HG02852 (cell line): Measurements from ENCODE around the gene ATXN7.

Source experiments
- ATAC-seq: cut with Tn5 transposase; IDR thresholded peaks from one replicate; pipeline ENCODE4 v1.9.1; 2021; ENCODE audit warnings: mild to moderate bottlenecking, moderate library complexity; ENCODE audit not compliant: unreplicated experiment

The ATXN7 gene

DNA sequence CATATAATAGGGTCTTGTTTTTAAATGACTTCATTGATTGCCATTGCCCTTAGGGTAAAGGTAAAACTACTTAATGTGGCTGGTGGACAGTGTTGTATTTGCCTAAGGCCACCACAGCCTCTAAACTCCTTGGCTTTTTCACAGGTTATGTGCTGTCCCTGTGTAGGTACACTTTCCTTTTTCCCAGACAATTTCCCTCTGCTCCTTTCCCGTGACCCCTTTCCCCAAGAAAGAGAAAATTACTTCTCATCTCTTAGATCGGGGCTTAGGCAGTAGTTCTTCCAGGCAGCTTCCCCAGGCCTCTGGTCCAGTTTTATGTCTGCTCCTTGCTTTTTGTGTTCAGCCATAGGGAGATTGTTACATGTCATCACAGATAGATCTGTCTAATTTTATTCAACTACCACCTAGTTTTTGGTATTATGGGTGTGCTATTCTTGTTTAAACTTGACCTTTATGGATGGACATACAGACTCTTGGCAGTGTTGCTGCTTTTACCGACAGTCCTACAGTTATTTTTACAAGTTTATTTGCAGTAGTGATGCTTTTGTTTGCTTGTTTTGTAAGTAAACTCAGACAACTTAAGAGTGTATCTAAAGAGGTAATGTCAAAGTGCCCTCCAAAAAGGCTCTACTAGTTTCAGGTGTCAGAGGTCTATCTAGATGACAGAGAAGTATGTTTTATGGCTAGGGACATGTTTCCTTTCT is 69.0 kb downstream of the ATXN7 start:
- no peak for ATAC-seq

DNA sequence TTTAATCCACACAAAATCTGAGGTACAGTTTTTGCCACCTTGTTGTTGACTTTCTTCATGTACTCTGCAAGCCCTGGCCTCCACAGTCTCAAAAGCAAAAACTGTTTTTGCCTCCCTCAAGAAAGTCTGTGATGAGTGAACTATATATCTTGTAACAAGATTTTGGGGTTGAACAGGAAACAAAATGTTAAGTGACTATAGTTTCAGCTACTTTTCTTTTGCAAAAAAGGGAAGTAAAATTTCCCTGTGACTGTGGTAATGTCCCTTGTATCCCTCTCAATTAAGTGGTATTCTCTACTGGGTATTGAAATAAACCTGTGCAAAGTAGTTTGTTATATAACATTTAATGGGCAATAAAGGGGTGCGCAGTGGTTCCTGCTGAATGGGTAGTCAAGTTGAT is 69.8 kb downstream of the ATXN7 start:
- peak; percentile 74 for ATAC-seq

GRCh38 chr3:63934041-63934866 is 70.6 kb downstream of the ATXN7 start:
- no peak for ATAC-seq

- no peak for ATAC-seq
Observed at GRCh38 chr3:63936925-63937324, 73.3 kb downstream of the ATXN7 start.

DNA sequence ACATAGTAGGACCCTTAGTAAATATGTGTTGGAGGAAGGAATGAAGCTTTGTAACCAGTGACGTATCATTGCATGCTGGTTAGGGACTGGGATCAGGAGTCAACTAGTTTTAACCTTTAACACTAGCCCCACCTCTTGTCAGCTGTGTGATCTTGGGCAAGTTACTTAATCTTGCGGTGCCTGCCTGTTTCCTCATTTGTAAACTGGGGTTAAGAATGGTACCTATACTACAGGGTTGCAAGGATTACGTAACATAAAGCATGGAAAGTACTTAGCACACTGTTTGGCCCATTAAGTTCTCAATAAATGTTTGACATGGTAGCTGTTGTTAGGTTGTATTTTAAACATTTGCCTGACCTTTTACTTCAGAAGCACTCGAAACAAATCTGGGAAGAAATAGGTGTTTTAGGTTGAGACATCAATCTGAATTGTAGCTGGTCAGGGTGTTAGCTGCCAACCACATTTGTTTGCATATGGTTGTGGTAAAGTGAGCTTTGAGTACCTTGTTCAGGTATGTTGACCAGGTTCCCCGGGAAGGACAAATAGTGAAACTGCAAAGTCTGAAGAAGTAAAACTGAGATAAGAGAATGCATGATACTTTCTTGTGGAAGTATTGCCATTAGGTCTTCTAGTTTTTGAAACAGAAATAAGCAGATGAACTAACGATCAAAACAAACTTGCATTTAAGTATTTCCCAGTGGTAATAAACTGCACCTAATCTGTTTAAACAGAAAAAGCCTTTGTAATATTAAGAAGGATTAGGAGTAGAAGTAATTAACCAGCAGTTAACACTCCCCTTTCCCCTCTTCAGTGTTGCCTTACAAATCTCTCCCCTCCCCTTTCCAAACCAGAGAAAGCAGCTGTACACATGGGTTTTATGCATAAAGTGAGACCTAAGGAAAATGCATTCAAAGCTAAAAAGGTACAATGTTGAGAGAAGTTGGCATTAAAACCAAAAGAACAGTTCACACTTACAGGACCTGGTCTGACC is 74.3 kb downstream of the ATXN7 start:
- ATAC-seq, result peak; percentile 59

GRCh38 chr3:63940389-63940757 is 76.7 kb downstream of the ATXN7 start:
- no peak for ATAC-seq

GRCh38 chr3:63942528-63942927 is 78.9 kb downstream of the ATXN7 start:
- ATAC-seq, result no peak

GRCh38 chr3:63943678-63944077 is 80.0 kb downstream of the ATXN7 start:
- no peak for ATAC-seq

DNA sequence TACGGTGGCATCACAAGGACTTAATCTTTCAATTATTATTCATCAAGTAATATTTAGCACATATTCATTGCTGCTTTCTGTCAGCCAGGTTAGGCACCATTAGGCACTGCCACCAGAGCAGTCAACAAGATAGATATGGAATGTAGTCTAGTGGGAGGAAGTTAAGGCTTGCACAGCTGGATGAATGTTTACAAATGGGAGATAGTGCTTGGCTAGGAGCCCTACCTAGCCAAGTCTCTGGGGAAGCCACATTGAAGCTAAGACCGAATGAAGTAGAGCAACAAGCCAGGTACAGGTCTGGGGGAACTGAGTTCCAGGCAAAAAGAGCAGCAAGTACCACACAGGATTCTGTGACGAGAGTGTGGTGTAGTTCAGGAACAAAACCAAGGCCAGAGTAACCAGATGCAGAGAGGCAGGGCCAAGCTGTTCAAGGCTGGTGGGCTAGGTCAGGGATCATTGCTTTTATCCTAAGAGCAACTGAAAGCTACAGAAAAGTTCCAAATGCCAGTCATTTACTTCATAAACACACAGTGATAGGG is 82.0 kb downstream of the ATXN7 start:
- ATAC-seq, result no peak

DNA sequence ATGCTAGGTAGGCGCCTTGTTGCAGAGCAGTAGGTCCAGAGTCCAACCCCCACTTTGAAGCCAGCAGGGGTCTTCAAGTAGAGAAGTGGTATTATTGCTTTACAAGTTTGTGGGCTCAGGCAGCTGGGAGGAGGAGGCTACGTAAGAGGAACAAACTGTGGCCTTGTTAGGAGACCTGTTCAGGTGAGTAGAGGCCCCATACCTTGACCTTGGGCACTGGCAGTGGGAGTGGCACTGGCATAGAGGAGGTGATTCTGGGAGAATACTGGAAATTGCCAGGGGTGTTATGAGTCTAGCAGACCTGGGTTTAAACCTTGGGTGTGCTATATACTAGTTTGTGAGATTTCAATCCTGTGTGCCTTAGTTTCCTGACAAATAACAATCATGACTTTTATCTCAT is 83.1 kb downstream of the ATXN7 start:
- ATAC-seq, result no peak

- no peak for ATAC-seq
Observed at GRCh38 chr3:63947594-63947993, 83.9 kb downstream of the ATXN7 start.

- ATAC-seq, result no peak
Observed at GRCh38 chr3:63949005-63949404, 85.3 kb downstream of the ATXN7 start.

GRCh38 chr3:63950698-63951097 is 87.0 kb downstream of the ATXN7 start:
- no peak for ATAC-seq

DNA sequence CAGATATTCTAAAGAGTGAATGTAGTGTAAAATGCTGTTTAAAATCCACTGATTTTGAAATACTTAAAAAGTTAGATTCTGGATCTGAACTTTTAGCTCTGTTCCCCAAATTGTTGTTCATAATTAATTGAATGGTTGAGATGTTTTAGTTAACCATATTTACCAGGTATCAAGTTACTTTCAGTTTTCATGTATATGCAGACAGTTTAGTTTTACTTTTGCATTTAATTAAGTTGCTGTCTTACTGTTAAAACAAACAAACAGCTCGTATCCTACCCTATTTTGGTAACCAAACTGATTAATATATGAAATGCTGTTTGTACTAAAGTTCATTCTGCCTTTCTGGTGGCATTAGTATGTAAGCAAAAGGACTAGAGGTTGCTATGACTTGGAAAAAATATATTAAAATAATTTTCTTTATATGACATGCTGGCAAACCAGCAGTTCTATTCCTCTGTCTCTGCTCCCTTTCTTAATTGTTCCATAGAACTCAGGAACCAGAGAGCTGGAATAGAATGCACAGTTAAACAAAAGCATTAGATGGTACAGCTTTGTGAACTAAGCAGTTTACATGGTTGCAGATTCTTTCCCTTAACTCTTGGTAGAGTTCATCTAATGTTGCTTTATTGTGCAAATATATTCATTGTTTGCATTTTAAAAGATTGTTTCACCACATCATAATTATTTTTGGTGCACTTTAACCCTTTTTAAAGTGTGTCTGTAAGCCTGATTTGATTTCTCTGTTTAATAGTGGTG is 88.0 kb downstream of the ATXN7 start:
- ATAC-seq, result peak; percentile 46

- ATAC-seq, result no peak
Observed at GRCh38 chr3:63952248-63952594, 88.6 kb downstream of the ATXN7 start.

GRCh38 chr3:63954182-63954581 is 90.5 kb downstream of the ATXN7 start:
- ATAC-seq, result no peak

DNA sequence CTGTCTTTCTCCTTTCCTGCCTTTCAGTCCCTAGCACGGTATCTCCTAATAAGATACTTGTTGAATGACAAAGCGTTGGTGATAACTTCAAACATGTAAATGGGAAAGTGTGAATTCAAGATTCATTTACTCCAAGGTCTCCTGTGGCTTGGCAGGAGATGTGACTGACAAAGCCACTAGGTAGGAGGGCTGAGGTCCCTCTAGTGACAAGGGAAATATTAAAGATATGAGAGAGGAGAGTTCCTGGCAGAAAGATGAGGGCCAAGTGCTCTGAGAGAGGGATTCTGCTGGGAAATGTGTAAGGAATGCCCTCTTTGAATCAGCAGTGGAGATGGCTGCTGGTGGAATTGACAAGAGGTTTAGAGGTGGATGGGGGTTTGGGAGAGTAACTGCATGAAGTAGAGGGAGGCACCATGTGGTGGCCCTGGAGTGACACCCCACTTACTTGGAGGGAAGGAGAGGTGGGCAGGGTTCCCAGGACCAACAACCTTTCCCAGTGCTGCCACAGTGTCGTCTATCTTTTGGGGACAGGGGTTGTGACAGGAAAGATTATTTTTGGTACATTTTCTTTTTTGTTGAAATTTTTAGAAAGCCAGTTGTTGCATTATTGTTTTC is 91.5 kb downstream of the ATXN7 start:
- ATAC-seq, result no peak

DNA sequence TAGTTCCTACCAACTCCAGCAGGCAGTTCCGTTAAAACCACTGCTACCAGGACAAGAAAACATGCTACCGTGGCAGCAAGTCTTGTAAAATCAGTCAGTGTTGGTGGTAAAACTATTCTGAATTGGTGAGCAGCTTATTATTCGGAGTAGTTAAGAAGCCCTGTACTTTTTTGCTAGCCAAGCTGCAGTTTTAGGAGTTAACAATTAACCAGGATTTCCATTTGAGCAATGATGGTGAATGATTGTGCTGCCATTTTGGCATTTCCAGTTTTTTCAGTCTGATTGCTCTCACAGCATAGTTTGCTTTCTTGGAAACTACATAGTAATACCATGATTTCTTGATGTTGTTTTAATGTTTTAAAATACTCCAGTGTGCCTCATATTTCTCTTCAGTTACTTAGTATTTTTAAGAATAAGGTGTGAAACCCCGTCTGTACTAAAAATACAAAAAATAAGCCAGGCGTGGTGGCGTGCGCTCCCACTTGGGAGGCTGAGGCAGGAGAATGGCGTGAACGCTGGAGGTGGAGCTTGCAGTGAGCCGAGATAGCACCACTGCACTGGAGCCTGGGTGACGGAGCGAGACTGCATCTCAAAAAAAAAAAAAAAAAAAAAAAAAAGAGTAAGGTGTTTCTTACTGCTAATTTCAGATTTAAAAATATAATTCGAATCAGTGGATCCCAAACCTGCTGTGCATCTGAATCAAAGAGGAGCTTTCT is 92.3 kb downstream of the ATXN7 start:
- no peak for ATAC-seq

DNA sequence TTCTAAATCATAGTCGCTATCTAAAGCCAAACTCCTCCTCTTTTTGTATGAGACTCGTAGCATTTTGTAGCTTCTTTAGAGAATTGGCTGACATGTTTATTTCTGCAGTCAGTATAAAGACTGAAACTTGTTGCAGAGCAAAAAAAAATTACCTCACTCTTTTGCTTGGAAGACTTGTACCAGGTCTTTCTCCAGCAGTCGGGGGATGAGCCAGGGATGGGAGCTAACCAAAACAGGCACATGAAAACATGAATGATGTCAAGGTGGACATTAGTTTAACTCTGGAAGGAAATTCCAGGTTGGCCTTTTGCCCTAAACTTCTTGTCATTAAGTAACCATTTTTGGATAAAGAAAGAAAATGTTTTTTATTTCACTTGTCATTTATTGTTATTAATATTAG is 95.5 kb downstream of the ATXN7 start:
- no peak for ATAC-seq
